ENCODE results near the gene PSORS1C2.

The PSORS1C2 gene

DNA sequence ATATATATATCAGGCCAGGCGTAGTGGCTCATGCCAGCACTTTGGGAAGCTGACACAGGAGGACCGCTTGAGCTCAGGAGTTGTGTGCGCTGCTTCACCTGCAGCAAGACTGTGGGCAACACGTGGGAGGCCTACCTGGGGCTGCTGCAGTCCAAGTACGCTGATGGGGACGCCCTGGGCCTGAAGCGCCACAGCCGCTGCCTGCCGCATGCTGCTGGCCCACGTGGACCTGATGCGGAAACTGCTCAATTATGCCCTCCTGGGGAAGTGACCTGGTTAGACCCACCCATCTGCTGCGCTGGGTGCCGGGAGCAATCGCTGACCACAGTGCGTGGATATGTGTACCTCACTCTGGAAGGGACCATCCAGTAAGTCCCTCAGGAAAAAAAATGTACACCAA lies 1.8 kb upstream of the PSORS1C2 start:
- DNase-seq (ENCODE audit: low read depth in 2 of 2): no peak

GRCh38 chr6:31139599-31139998 lies 733 bp upstream of the PSORS1C2 start:
- no peak for DNase-seq (ENCODE audit: low read depth in 2 of 2)

DNA sequence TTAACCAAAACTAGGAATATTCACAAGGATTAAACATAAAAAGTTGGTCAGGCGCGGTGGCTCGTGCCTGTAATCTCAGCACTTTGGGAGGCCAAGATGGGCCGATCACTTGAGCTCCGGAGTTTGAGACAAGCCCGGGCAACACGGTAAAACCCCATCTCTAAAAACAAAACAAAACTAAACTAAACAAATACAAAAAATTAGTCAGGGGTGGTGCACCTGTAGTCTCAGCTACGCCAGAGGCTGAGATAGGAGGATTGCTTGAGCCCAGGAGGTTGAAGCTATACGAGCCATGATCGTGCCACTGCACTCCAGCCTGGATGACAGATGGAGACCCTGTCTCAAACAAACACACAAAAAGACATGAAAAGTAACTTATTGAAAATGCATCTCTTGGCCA lies 3.2 kb downstream of the PSORS1C2 start:
- no peak for DNase-seq (ENCODE audit: low read depth in 2 of 2)

DNA sequence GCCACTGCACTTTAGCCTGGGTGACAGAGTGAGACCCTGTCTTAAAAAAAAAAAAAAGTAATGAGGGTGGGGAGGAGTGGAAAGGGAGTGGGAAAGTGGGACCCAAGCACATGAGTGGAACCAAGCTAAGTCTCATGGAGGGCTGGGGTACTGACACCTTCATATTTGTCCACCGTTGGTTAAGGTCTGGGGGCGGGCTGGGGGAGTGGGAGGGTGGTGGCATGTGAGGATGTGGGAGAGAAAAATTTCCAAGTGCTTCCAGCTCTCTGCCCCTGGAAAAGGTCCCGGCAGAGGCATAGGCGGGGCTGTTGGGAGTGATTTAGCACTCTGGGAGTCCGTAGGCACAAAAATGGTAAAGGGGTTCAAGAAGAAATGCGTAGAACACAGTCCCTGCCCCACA lies 6.1 kb downstream of the PSORS1C2 start:
- DNase-seq (ENCODE audit: low read depth in 2 of 2): no peak

DNA sequence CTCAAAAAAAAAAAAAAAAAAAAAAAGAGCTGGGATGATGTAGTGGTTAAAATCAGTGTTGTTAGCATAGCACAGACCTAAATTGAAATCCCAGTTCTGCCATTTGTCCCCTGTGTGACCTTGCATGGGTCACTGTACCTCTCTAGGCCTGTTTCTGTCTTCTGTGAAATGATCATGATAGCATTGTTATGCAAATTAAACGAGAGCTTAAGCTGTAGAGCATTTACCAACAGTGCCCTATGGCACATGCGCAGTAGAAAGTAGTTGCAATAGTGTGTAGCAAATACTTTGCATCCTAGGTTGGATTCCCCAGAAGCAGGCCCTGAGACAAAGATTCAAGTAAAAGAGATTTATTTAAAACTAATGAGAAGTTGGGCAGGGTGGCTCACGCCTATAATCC lies 7.3 kb downstream of the PSORS1C2 start:
- no peak for DNase-seq (ENCODE audit: low read depth in 2 of 2)

GRCh38 chr6:31130751-31131150 lies 8.1 kb downstream of the PSORS1C2 start:
- DNase-seq (ENCODE audit: low read depth in 2 of 2): no peak

GRCh38 chr6:31129130-31129529 lies 9.7 kb downstream of the PSORS1C2 start:
- no peak for DNase-seq (ENCODE audit: low read depth in 2 of 2)

GRCh38 chr6:31128093-31128676 lies 10.7 kb downstream of the PSORS1C2 start:
- peak; percentile 30 to 47 for DNase-seq (ENCODE audit: low read depth in 2 of 2)

DNA sequence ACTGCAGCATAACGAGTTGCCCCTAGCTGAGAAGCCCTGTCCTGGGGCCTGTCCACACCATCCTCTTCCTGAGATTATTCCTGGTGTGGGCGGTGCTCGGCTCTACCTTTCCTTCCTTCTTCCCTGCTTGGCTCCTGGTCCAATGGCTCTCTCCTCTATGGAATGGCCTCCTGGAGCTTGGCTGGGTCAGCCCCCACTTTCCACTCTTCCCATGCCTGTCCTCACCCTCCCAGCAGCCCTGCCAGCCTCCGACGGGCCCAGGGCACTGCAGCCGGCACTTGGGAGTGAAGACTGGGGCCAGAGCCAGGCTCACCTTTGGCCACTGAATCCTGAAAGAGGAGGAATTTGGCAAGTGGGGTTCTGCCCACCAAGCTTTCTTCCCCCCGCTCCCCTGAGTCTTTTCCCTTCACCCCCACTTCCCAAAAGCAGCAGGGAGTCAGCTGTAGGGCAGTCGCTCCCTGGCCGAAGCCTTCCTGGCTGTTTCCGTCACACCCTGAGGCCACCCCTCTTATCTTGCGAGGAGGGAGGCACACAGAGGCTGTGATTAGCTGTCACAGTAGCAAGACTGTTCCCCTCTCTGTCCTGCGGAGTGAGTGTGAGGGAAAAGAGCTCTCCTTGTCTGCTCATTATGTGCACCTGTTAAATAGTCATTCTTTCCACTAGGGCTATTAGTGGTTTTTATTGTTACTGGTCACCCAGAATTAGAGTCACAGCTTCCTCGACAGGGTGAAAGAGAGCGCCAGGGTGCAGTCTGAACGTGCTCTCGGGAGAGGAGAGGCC lies 12.3 kb downstream of the PSORS1C2 start:
- DNase-seq (ENCODE audit: low read depth in 2 of 2): no peak

DNA sequence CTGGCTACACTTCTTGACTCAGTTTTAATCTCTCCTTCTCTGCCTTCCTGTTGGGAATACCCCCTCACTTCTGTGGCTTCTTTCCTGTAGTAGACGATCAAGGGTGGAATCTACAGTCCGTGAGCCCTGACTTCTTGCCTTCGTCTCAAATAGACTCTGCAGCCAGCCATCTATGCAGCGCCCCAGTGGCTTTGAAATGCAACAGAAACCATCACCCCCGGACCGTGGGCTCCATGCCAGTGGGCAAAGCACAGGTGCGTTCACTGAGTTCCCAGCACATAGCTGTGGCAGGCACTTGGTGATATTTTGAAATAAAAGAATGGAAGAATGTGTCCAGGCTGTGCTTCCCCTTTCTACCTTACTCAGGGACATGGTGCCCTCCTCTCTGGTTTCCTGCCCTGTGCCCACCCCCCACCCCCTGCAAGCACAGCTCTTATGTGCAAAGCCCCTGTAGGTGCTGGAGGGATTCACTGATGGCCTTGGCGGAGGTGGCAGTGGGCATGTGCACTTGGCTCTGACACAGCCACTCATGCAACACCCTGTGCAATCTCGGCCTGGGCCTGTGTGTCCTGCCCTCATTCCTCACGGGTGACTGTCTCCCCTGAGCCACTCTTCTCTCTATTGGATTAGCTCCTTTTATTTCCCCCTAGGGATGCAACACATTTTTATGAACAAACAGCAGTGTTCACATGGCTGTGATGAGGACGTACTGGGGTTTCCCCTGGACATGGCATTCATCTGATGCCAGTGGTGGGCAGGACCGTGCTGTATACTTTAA lies 13.1 kb downstream of the PSORS1C2 start:
- no peak for DNase-seq (ENCODE audit: low read depth in 2 of 2)

DNA sequence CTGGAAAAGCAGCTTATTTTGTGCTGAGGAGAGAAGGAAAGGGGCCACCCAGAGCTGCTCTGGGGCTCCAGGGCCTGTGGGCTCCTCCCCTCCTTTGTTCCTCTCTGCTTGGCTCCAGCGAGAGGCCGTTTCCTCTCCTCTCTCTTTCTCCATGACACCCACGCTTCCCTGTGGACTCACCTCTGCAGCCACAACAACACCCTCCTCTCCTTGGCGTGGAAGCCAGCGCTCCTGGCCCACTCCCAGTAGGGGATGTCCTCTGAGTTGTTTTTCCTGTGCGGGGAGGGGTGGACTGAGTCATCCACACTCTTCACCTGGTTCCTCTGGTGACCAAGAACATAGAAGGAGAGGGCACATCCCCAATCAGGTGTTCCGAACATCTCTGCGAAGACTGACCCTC lies 13.7 kb downstream of the PSORS1C2 start:
- DNase-seq (ENCODE audit: low read depth in 2 of 2): no peak

GRCh38 chr6:31122791-31123706 lies 15.8 kb downstream of the PSORS1C2 start:
- no peak for DNase-seq (ENCODE audit: low read depth in 2 of 2)

DNA sequence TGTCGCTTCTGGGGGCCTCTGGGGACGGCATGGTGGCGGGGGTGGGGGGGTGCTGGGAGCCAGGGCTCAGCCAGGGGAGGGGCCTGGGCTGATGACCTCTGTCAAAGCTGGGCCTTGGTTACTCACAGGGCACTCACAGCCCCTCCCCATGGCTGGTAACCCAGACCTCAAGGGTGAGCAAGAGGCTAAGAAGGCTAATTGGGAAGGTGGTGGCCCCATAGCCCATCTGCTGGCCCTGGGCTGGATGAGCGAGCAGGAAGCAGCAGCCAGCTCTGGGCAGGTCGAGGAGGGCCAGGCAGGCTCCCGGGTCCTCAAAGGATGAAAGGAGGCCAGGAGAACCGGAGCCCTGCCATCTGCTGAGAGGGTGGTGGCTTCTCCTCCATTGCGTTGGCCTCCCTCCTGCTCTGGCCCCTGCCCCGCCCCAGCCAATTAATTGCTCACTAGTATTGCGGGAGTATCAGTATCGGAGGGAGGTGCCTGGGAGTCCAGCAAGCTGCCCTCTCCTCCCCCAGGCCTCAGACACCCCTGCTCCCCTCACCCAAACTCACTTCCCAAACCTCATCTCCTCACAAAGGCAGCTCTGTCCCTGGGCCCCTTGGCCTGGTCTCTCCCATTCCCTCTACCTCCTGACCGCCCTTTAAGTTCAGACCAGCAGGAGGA lies 17.6 kb downstream of the PSORS1C2 start:
- DNase-seq (ENCODE audit: low read depth in 2 of 2): no peak

DNA sequence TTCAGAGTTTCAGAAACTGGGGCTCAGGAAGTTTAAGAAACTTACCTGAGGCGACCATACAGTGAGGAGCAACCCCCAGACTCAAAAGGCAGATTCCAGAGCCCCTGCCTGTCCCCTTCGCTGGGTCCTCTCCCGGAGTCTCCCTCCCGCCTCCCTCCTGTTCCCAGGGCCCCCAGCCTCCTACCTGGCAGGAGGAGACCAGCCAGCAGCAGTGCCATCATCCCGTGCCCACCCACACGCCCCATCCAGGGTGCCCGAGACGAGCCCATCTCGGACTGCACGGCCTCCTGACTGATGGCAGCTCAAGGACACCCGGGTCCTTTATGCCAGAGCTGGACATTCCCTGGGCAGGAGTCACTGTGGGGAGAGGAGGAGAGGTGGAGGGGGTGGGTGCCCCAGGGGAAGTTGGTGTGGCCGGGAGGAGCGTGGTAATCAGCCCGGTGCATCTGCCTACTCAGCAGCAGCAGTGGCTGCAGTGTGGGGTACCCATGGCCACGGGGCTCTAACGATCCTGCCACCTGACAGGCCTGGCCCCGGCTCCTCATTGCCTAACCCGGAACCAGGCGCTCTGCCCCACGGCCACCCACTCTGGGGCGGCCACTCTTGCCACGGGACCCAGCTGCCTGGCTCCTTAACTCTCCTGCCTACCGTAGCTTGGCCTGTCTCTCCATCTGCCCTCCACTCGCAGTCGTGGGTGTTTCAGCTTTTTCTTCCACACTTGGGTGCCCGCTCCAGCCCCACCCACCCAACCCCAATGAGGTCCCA lies 18.5 kb downstream of the PSORS1C2 start, which contains the start of gene CDSN:
Gene CDSN, minus strand, starts transcription at position 296 of the 765 bp plus-strand sequence. Its CDS starts 27 bp downstream, at position 269.
- no peak for DNase-seq (ENCODE audit: low read depth in 2 of 2)

DNA sequence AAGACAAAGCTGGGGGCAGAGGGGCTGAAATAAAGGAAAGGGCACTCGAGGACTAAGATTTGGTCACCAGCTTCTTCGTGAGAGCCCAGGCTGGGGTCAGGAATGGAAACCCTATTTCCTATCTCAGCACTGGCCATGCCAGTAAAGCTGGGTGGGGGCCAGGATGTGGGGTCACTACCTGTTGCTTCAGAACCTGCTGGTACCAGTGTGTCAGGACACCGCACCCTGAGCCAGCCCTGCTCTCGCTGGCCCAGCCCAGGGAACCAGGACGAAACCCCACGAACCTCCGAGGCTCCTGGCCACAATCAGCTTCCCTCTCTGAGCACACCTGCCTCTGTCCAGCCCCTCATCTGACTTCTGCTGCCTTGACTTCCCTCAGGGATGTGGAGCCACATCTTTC lies 20.7 kb downstream of the PSORS1C2 start:
- DNase-seq (ENCODE audit: low read depth in 2 of 2): no peak

GRCh38 chr6:31116661-31117385 lies 22.0 kb downstream of the PSORS1C2 start:
- no peak for DNase-seq (ENCODE audit: low read depth in 2 of 2)

GRCh38 chr6:31115941-31116560 lies 22.8 kb downstream of the PSORS1C2 start:
- DNase-seq (ENCODE audit: low read depth in 2 of 2): no peak

- DNase-seq (ENCODE audit: low read depth in 2 of 2): no peak
Observed at GRCh38 chr6:31114970-31115849, 23.7 kb downstream of the PSORS1C2 start.
